ENCODE data around the gene ACKR3. TPM values are rescaled to one million over a fixed set of nuclear protein-coding genes. Genes with fewer than 3 reads are reported as not detected.

ACKR3 gene
- total RNA-seq, 4 donors from 2014 or later, result 7.1 to 55.0 (median 15.2) TPM

DNA sequence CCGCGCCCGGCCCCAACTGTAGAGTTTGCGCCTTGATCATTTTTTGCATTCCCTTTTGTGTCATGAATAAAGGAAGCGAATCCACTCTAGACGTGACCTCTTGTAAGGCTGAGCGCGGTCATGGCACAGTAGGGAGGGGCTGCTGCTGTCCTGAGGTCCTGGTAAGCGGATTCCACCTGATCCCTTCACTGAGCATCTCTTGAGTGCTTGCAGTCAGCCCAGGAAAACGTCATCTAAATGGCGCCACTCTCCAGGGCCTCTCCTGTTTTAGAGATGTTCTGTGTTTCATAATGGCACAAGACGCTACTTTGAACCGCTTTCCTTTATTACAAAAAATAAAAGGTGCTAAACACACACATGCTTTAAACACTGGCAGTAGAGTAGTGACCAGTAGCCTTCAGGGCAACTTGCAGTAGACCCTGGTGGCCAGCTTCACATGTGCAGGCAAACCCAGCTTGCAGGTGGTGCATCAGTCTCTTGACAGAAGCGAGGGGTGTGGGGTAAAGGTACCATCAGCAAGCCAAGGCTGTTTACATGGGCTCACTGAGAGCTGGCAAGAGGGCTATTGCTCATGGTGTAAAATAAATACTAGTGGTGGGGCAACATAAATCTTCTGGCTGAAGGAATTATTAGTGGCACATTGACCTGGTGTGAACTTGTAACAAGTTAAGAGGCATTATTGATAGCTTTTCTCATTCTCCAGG lies 43.0 kb upstream of the ACKR3 start:
- TF ChIP-seq POLR2A (IDR thresholded peaks at IDR 0.05), result no peak
- TF ChIP-seq, protein P1, sequence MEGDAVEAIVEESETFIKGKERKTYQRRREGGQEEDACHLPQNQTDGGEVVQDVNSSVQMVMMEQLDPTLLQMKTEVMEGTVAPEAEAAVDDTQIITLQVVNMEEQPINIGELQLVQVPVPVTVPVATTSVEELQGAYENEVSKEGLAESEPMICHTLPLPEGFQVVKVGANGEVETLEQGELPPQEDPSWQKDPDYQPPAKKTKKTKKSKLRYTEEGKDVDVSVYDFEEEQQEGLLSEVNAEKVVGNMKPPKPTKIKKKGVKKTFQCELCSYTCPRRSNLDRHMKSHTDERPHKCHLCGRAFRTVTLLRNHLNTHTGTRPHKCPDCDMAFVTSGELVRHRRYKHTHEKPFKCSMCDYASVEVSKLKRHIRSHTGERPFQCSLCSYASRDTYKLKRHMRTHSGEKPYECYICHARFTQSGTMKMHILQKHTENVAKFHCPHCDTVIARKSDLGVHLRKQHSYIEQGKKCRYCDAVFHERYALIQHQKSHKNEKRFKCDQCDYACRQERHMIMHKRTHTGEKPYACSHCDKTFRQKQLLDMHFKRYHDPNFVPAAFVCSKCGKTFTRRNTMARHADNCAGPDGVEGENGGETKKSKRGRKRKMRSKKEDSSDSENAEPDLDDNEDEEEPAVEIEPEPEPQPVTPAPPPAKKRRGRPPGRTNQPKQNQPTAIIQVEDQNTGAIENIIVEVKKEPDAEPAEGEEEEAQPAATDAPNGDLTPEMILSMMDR (IDR thresholded peaks at IDR 0.05 in 4 of 5, conservative IDR thresholded peaks at IDR 0.05 in 1 of 5), result no peak
- in situ Hi-C loops (cut with MboI; ENCODE audit: low sequenced_read_pairs in 4 of 4), result no loop called here
- H3K27ac ChIP-seq, result no peak overlapping the region

DNA sequence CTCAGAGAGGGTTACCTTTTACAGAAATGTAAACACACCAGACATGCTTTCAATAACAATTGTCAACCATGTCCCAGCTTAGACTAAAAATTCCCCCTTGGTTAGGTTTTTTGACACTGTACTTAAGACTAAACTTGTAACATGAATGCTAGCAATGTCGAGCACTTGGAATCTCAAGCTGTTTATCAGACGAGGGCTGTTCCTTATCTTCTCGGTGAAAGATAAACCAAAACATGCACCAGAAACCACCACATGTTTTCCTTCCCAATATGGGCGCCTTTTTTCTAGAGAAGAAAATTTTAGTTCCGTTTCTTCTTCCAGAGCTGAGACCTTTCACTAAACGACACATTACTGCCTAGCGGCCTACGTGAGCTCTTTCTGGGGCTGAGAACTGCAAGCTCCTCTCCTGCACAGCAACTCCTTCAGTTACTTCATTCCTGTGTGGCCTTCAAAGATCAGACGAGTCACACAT lies 42.4 kb upstream of the ACKR3 start:
- Histone ChIP-seq H3K4me3 (no peak overlapping the region), H3K27ac (no peak overlapping the region), H3K4me1 (no peaks in the 10 kb centered on the region), H3K27me3 (no peaks in the 10 kb centered on the region), H3K9me3 (no peaks in the 10 kb centered on the region), H3K36me3 (no peaks in the 10 kb centered on the region)
- TF ChIP-seq, protein P1 (IDR thresholded peaks at IDR 0.05 in 4 of 5, conservative IDR thresholded peaks at IDR 0.05 in 1 of 5), result no peak
- no peak for TF ChIP-seq POLR2A (IDR thresholded peaks at IDR 0.05)
- in situ Hi-C loops (cut with MboI; ENCODE audit: low sequenced_read_pairs in 4 of 4) (no loop called here), intact Hi-C loops (cut with DNase I; ENCODE audit: low total_unique reads) (no loop called here)
- no peak for ATAC-seq
- no peak for DNase-seq

More for the DNA sequence above, 43.0 kb upstream of the ACKR3 start:
- ATAC-seq (no peak), DNase-seq (no peak)
- no peak overlapping the region for H3K4me3 ChIP-seq
- intact Hi-C loops (cut with DNase I; ENCODE audit: low total_unique reads), result no loop called here
- H3K9me3 ChIP-seq, result no peaks in the 10 kb centered on the region
- H3K36me3 ChIP-seq, result no peaks in the 10 kb centered on the region
- no peaks in the 10 kb centered on the region for H3K27me3 ChIP-seq
- no peaks in the 10 kb centered on the region for H3K4me1 ChIP-seq

DNA sequence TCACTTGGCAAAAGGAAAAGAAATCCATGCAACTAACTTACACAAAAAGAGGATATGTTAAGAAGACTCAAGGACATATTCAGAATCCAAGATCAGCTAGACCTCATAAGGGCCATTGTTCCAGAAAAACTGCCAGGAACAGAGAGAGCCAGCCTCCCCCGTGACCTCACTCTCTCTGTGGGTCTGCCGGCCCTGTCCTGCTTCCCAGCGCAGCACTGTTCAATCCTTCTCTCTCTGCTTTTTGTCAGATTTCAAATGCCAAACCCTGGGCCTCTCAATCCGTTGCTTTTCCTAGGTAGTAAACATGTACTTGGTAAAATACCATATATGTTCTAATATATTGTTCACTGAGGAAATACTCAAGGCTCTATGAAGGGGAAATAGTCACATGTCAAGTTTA lies 40.0 kb upstream of the ACKR3 start:
- Histone ChIP-seq H3K27ac (no peak overlapping the region), H3K4me3 (no peak overlapping the region), H3K9me3 (no peaks in the 10 kb centered on the region), H3K36me3 (no peaks in the 10 kb centered on the region), H3K27me3 (no peaks in the 10 kb centered on the region), H3K4me1 (no peaks in the 10 kb centered on the region)
- no peak for DNase-seq
- intact Hi-C loops (cut with DNase I; ENCODE audit: low total_unique reads) (no loop called here), in situ Hi-C loops (cut with MboI; ENCODE audit: low sequenced_read_pairs in 4 of 4) (no loop called here)
- no peak for TF ChIP-seq POLR2A (IDR thresholded peaks at IDR 0.05)
- TF ChIP-seq, protein P1 (IDR thresholded peaks at IDR 0.05 in 4 of 5, conservative IDR thresholded peaks at IDR 0.05 in 1 of 5), result no peak
- ATAC-seq, result no peak

DNA sequence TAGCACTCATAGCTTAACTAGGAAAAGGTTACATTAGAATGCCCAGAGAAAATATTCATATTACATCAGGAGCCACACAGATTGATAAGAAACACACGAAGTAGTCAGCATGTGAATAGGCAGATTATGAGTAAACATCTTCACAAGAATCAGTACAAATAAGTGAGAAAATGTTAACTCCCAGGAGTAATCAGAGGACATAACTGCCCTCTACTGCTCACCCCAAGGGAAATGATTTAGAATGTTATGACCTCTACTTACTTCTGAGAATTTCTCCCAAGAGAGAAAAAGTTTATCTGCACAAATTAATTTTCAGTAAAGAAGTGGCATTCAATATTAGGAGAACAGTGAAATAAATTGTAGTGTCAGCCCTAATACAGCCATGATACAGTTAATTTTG lies 39.1 kb upstream of the ACKR3 start:
- H3K4me1 ChIP-seq, result no peaks in the 10 kb centered on the region
- no peak for DNase-seq
- TF ChIP-seq POLR2A (IDR thresholded peaks at IDR 0.05), result no peak
- TF ChIP-seq, protein P1 (IDR thresholded peaks at IDR 0.05 in 4 of 5, conservative IDR thresholded peaks at IDR 0.05 in 1 of 5), result no peak
- no peak for ATAC-seq
- no peak overlapping the region for H3K4me3 ChIP-seq
- H3K27me3 ChIP-seq, result no peaks in the 10 kb centered on the region
- H3K9me3 ChIP-seq, result no peaks in the 10 kb centered on the region
- intact Hi-C loops (cut with DNase I; ENCODE audit: low total_unique reads), result no loop called here
- no peak overlapping the region for H3K27ac ChIP-seq
- in situ Hi-C loops (cut with MboI; ENCODE audit: low sequenced_read_pairs in 4 of 4), result no loop called here
- H3K36me3 ChIP-seq, result no peaks in the 10 kb centered on the region

DNA sequence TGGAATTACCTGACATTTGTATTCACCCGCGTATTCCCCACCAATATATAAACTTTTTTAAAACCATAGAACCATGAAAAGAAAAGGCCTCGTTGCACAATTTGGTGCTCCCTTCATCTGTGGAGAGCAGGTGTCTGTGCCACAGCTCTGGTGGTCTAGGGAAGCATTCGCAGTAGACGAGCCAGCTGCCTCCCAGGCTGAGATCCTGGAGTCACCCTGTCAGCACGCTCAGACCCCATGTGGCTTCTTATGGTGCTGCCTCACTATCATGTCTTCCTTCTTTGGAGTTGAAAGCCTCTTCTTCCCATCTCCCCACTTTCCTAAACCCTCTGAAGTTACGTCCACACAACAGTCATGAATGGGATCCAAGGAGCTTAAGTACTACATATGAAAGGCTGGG lies 38.4 kb upstream of the ACKR3 start:
- ATAC-seq, result no peak
- Histone ChIP-seq H3K4me3 (no peak overlapping the region), H3K27ac (no peak overlapping the region), H3K27me3 (no peaks in the 10 kb centered on the region), H3K4me1 (no peaks in the 10 kb centered on the region), H3K9me3 (no peaks in the 10 kb centered on the region), H3K36me3 (no peaks in the 10 kb centered on the region)
- intact Hi-C loops (cut with DNase I; ENCODE audit: low total_unique reads) (no loop called here), in situ Hi-C loops (cut with MboI; ENCODE audit: low sequenced_read_pairs in 4 of 4) (no loop called here)
- no peak for DNase-seq
- TF ChIP-seq POLR2A (IDR thresholded peaks at IDR 0.05), result no peak
- TF ChIP-seq, protein P1 (IDR thresholded peaks at IDR 0.05 in 4 of 5, conservative IDR thresholded peaks at IDR 0.05 in 1 of 5), result no peak

Data from gastrocnemius medialis (tissue), 4 donors.